ENCODE results near the gene C5AR2.

Gene C5AR2

DNA sequence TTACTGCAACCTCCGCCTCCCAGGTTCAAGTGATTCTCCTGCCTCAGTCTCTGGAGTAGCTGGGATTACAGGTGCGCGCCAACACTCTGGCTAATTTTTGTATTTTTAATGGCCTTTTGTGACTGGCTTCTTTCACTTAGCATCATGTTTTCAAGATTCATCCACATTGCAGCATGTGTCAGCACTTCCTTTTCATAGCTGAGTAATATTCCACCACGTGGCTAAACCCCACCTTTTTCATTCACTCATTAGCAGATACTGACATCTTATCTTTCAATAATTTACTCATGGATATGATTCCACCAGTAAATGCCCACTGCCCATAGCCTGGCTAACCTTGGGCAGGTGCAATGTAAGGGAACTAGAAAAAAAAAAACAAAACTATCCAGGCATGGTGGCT lies 15.5 kb upstream of the C5AR2 start:
- 91% methylated on average over 4 of the region's 4 CpGs for WGBS
- no peak overlapping the region for H4K8ac ChIP-seq (ENCODE audit: low read length)
- no peak overlapping the region for H2BK15ac ChIP-seq (ENCODE audit: low read depth, poor library complexity, severe bottlenecking)
- H2BK120ac ChIP-seq (ENCODE audit: low read depth, low read length) = no peak overlapping the region
- H3K18ac ChIP-seq (ENCODE audit: low read depth in 1 of 2, low read length in 2 of 2) = no peak overlapping the region
- H2AFZ ChIP-seq (ENCODE audit: low read depth, low read length) = no peak overlapping the region
- no peak overlapping the region for H3K4me3 ChIP-seq (ENCODE audit: insufficient read depth in 1 of 2, low read depth in 1 of 2, low read length in 2 of 2)
- no peak overlapping the region for H3K9ac ChIP-seq (ENCODE audit: low read length)
- peaks cover 5% of the 10 kb centered on the region for H3K4me1 ChIP-seq (ENCODE audit: control insufficient read depth, insufficient read depth, low read depth, low read length)
- no peak overlapping the region for H3K4me2 ChIP-seq (ENCODE audit: low read length, poor library complexity, severe bottlenecking)
- no peak overlapping the region for H3K23ac ChIP-seq (ENCODE audit: low read length in 2 of 2)
- H3K27me3 ChIP-seq (ENCODE audit: control insufficient read depth in 1 of 2, insufficient read depth in 1 of 2, low read length in 2 of 2) = peaks cover 0 to 8% of the 10 kb centered on the region in 2 experiments
- no peak overlapping the region for H3K14ac ChIP-seq (ENCODE audit: low read length in 2 of 2)
- no peaks in the 10 kb centered on the region for H3K9me3 ChIP-seq (ENCODE audit: control insufficient read depth, low read length)
- no peak overlapping the region for H2AK5ac ChIP-seq (ENCODE audit: low read length, severe bottlenecking)
- no peak overlapping the region for H2BK5ac ChIP-seq (ENCODE audit: low read depth, low read length, poor library complexity, severe bottlenecking)
- H3K36me3 ChIP-seq (ENCODE audit: control insufficient read depth in 1 of 2, insufficient read depth in 2 of 2, low read depth in 1 of 2, low read length in 2 of 2) = no peaks in the 10 kb centered on the region
- H3K4ac ChIP-seq (ENCODE audit: low read depth in 1 of 2, low read length in 2 of 2) = no peak overlapping the region
- H3K79me1 ChIP-seq (replicated peaks; ENCODE audit: low read length, poor library complexity, severe bottlenecking) = no peaks in the 10 kb centered on the region
- DNase-seq = no peak
- H2BK12ac ChIP-seq (ENCODE audit: low read length in 2 of 2) = no peak overlapping the region
- H3K27ac ChIP-seq (ENCODE audit: low read length, poor library complexity, severe bottlenecking) = no peak overlapping the region
- H4K91ac ChIP-seq (ENCODE audit: low read length) = no peak overlapping the region

DNA sequence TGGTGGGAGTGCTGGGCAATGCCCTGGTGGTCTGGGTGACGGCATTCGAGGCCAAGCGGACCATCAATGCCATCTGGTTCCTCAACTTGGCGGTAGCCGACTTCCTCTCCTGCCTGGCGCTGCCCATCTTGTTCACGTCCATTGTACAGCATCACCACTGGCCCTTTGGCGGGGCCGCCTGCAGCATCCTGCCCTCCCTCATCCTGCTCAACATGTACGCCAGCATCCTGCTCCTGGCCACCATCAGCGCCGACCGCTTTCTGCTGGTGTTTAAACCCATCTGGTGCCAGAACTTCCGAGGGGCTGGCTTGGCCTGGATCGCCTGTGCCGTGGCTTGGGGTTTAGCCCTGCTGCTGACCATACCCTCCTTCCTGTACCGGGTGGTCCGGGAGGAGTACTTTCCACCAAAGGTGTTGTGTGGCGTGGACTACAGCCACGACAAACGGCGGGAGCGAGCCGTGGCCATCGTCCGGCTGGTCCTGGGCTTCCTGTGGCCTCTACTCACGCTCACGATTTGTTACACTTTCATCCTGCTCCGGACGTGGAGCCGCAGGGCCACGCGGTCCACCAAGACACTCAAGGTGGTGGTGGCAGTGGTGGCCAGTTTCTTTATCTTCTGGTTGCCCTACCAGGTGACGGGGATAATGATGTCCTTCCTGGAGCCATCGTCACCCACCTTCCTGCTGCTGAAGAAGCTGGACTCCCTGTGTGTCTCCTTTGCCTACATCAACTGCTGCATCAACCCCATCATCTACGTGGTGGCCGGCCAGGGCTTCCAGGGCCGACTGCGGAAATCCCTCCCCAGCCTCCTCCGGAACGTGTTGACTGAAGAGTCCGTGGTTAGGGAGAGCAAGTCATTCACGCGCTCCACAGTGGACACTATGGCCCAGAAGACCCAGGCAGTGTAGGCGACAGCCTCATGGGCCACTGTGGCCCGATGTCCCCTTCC lies 11.8 kb upstream of the C5AR2 start:
- H3K14ac ChIP-seq (ENCODE audit: low read length in 2 of 2) = no peak overlapping the region
- no peak overlapping the region for H3K18ac ChIP-seq (ENCODE audit: low read depth in 1 of 2, low read length in 2 of 2)
- peak overlapping the region; percentile 54 for H4K91ac ChIP-seq (ENCODE audit: low read length)
- no peaks in the 10 kb centered on the region for H3K79me1 ChIP-seq (replicated peaks; ENCODE audit: low read length, poor library complexity, severe bottlenecking)
- peaks cover 4% of the 10 kb centered on the region for H3K4me1 ChIP-seq (ENCODE audit: control insufficient read depth, insufficient read depth, low read depth, low read length)
- H3K27ac ChIP-seq (ENCODE audit: low read length, poor library complexity, severe bottlenecking) = no peak overlapping the region
- no peak overlapping the region for H2BK15ac ChIP-seq (ENCODE audit: low read depth, poor library complexity, severe bottlenecking)
- H2BK5ac ChIP-seq (ENCODE audit: low read depth, low read length, poor library complexity, severe bottlenecking) = no peak overlapping the region
- H3K27me3 ChIP-seq (ENCODE audit: control insufficient read depth in 1 of 2, insufficient read depth in 1 of 2, low read length in 2 of 2) = peaks cover 9 to 24% of the 10 kb centered on the region in 2 experiments
- H2AK5ac ChIP-seq (ENCODE audit: low read length, severe bottlenecking) = no peak overlapping the region
- WGBS = 94% methylated on average over 46 of the region's 46 CpGs
- no peak overlapping the region for H2BK120ac ChIP-seq (ENCODE audit: low read depth, low read length)
- H3K4ac ChIP-seq (ENCODE audit: low read depth in 1 of 2, low read length in 2 of 2) = no peak overlapping the region
- H3K36me3 ChIP-seq (ENCODE audit: control insufficient read depth in 1 of 2, insufficient read depth in 2 of 2, low read depth in 1 of 2, low read length in 2 of 2) = no peaks in the 10 kb centered on the region
- no peak overlapping the region for H3K4me2 ChIP-seq (ENCODE audit: low read length, poor library complexity, severe bottlenecking)
- no peak overlapping the region for H3K9ac ChIP-seq (ENCODE audit: low read length)
- H2AFZ ChIP-seq (ENCODE audit: low read depth, low read length) = no peak overlapping the region
- H2BK12ac ChIP-seq (ENCODE audit: low read length in 2 of 2) = no peak overlapping the region
- H3K9me3 ChIP-seq (ENCODE audit: control insufficient read depth, low read length) = no peaks in the 10 kb centered on the region
- no peak for DNase-seq
- H3K23ac ChIP-seq (ENCODE audit: low read length in 2 of 2) = no peak overlapping the region
- H3K4me3 ChIP-seq (ENCODE audit: insufficient read depth in 1 of 2, low read depth in 1 of 2, low read length in 2 of 2) = no peak overlapping the region
- peak overlapping the region; percentile 27 for H4K8ac ChIP-seq (ENCODE audit: low read length)

DNA sequence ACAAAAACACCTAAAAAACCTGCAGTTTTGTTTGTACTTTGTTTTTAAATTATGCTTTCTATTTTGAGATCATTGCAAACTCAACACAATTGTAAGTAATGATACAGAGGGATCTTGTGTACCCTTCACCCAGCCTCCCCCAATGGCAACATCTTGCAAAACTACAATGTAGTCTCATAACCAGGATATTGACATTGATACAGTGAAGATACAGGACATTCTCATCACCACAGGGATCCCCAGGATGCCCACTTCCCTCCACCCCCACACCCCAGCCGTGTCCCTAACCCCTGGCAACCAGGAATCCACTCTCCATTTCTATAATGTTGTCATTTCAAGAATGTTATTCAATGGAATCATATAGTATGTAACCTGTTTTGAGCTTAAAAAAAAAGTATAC lies 10.3 kb upstream of the C5AR2 start:
- DNase-seq = no peak
- Histone ChIP-seq H3K18ac (ENCODE audit: low read depth in 1 of 2, low read length in 2 of 2) (no peak overlapping the region), H3K9ac (ENCODE audit: low read length) (no peak overlapping the region), H3K14ac (ENCODE audit: low read length in 2 of 2) (no peak overlapping the region), H3K9me3 (ENCODE audit: control insufficient read depth, low read length) (no peaks in the 10 kb centered on the region), H2AFZ (ENCODE audit: low read depth, low read length) (no peak overlapping the region), H2BK5ac (ENCODE audit: low read depth, low read length, poor library complexity, severe bottlenecking) (no peak overlapping the region), H3K27ac (ENCODE audit: low read length, poor library complexity, severe bottlenecking) (no peak overlapping the region), H3K79me1 (replicated peaks; ENCODE audit: low read length, poor library complexity, severe bottlenecking) (no peaks in the 10 kb centered on the region), H3K36me3 (ENCODE audit: control insufficient read depth in 1 of 2, insufficient read depth in 2 of 2, low read depth in 1 of 2, low read length in 2 of 2) (no peaks in the 10 kb centered on the region), H3K4ac (ENCODE audit: low read depth in 1 of 2, low read length in 2 of 2) (no peak overlapping the region), H3K4me1 (ENCODE audit: control insufficient read depth, insufficient read depth, low read depth, low read length) (no peaks in the 10 kb centered on the region), H4K91ac (ENCODE audit: low read length) (no peak overlapping the region), H3K4me3 (ENCODE audit: insufficient read depth in 1 of 2, low read depth in 1 of 2, low read length in 2 of 2) (no peak overlapping the region), H3K4me2 (ENCODE audit: low read length, poor library complexity, severe bottlenecking) (no peak overlapping the region), H2BK12ac (ENCODE audit: low read length in 2 of 2) (no peak overlapping the region), H4K8ac (ENCODE audit: low read length) (no peak overlapping the region), H3K23ac (ENCODE audit: low read length in 2 of 2) (no peak overlapping the region), H2AK5ac (ENCODE audit: low read length, severe bottlenecking) (no peak overlapping the region), H2BK15ac (ENCODE audit: low read depth, poor library complexity, severe bottlenecking) (no peak overlapping the region), H2BK120ac (ENCODE audit: low read depth, low read length) (no peak overlapping the region), H3K27me3 (ENCODE audit: control insufficient read depth in 1 of 2, insufficient read depth in 1 of 2, low read length in 2 of 2) (peaks cover 9 to 24% of the 10 kb centered on the region in 2 experiments)
- no CpG with 5 or more reads among the region's 1 CpG for WGBS

GRCh38 chr19:47322058-47322457 lies 9.9 kb upstream of the C5AR2 start:
- no peak overlapping the region for H3K4ac ChIP-seq (ENCODE audit: low read depth in 1 of 2, low read length in 2 of 2)
- no peak overlapping the region for H3K27ac ChIP-seq (ENCODE audit: low read length, poor library complexity, severe bottlenecking)
- H3K9me3 ChIP-seq (ENCODE audit: control insufficient read depth, low read length) = no peaks in the 10 kb centered on the region
- no peak overlapping the region for H3K9ac ChIP-seq (ENCODE audit: low read length)
- H2BK12ac ChIP-seq (ENCODE audit: low read length in 2 of 2) = no peak overlapping the region
- H3K4me2 ChIP-seq (ENCODE audit: low read length, poor library complexity, severe bottlenecking) = no peak overlapping the region
- no peak overlapping the region for H3K23ac ChIP-seq (ENCODE audit: low read length in 2 of 2)
- H3K36me3 ChIP-seq (ENCODE audit: control insufficient read depth in 1 of 2, insufficient read depth in 2 of 2, low read depth in 1 of 2, low read length in 2 of 2) = no peaks in the 10 kb centered on the region
- H3K4me1 ChIP-seq (ENCODE audit: control insufficient read depth, insufficient read depth, low read depth, low read length) = no peaks in the 10 kb centered on the region
- no peak overlapping the region for H4K8ac ChIP-seq (ENCODE audit: low read length)
- no peak overlapping the region for H3K18ac ChIP-seq (ENCODE audit: low read depth in 1 of 2, low read length in 2 of 2)
- H2BK15ac ChIP-seq (ENCODE audit: low read depth, poor library complexity, severe bottlenecking) = no peak overlapping the region
- no peak overlapping the region for H2BK120ac ChIP-seq (ENCODE audit: low read depth, low read length)
- H2BK5ac ChIP-seq (ENCODE audit: low read depth, low read length, poor library complexity, severe bottlenecking) = no peak overlapping the region
- no peak overlapping the region for H4K91ac ChIP-seq (ENCODE audit: low read length)
- H3K79me1 ChIP-seq (replicated peaks; ENCODE audit: low read length, poor library complexity, severe bottlenecking) = no peaks in the 10 kb centered on the region
- no peak overlapping the region for H2AFZ ChIP-seq (ENCODE audit: low read depth, low read length)
- peaks cover 9 to 24% of the 10 kb centered on the region in 2 experiments for H3K27me3 ChIP-seq (ENCODE audit: control insufficient read depth in 1 of 2, insufficient read depth in 1 of 2, low read length in 2 of 2)
- no peak for DNase-seq
- H3K14ac ChIP-seq (ENCODE audit: low read length in 2 of 2) = no peak overlapping the region
- WGBS = 63% methylated on average over 1 of the region's 2 CpGs
- no peak overlapping the region for H2AK5ac ChIP-seq (ENCODE audit: low read length, severe bottlenecking)
- no peak overlapping the region for H3K4me3 ChIP-seq (ENCODE audit: insufficient read depth in 1 of 2, low read depth in 1 of 2, low read length in 2 of 2)
